Adrenal gland (tissue), 19 donors: ENCODE data around the gene LSM7. TPM values are rescaled to one million over a fixed set of nuclear protein-coding genes. Genes with fewer than 3 reads are reported as not detected.

ENCODE experiments used
- DNase-seq, 7 donors: peaks; one replicate each; pipeline ENCODE4 v3.0.0-alpha.2; 2019 to 2020
- H3K27ac ChIP-seq, 5 donors: fragments of 200-600 bp; sonication (generic) in 4 of 5; 1 replicate in 3 of 5; 2 replicates in 2 of 5; pipeline versions ENCODE4 v1.5.1 to v1.8.0; 2016 to 2020; ENCODE audit warnings: mild to moderate bottlenecking in 1 of 5
- H3K27me3 ChIP-seq: fragments of 200-600 bp; 2 replicates; pipeline ENCODE4 v1.8.0; 2021
- H3K36me3 ChIP-seq, 2 donors: fragments of 200-600 bp; replicated peaks in 1 of 2; 1 replicate in 1 of 2; 2 replicates in 1 of 2; pipeline versions ENCODE4 v1.5.1 to v1.8.0; 2018 to 2022
- H3K4me1 ChIP-seq, 2 donors: fragments of 200-600 bp; replicated peaks in 1 of 2; 1 replicate in 1 of 2; 2 replicates in 1 of 2; pipeline versions ENCODE4 v1.5.1 to v1.8.0; 2018 to 2021
- H3K4me3 ChIP-seq, 4 donors: fragments of 200-600 bp; sonication (generic) in 3 of 4; one replicate each; pipeline ENCODE4 v1.5.1; 2016 to 2018
- H3K9me3 ChIP-seq, 3 donors: fragments of 200-600 bp; sonication (generic) in 1 of 3; replicated peaks in 1 of 3; 1 replicate in 2 of 3; 2 replicates in 1 of 3; pipeline versions ENCODE4 v1.5.1 to v1.8.0; 2016 to 2021
- POLR2A ChIP-seq, 2 donors: fragments of 450-650 bp; IDR thresholded peaks; one replicate each; pipeline ENCODE4 v1.6.1; 2017; ENCODE audit warnings: antibody characterized with exemption in 2 of 2, mild to moderate bottlenecking in 2 of 2, moderate library complexity in 1 of 2
- WGBS, 4 donors: extraction: QIAGEN DNeasy Blood & Tissue Kit in 2 of 4; methylation state at CpG; one replicate each; pipeline versions ENCODE4 v1.1.5 to v1.1.7; 2013 to 2017; 5-methylcytosine and 5-hydroxymethylcytosine counted together
- intact Hi-C, 2 donors: fragments of 100-400 bp; cut with DNase I; formaldehyde crosslinking; loops; one replicate each; pipeline versions ENCODE4 v1.14.1 to v1.15.0; 2022 to 2023
- long read RNA-seq, 10 donors: library from polyadenylated mRNA in 3 of 10; unstranded in 2 of 10; stranded (forward) in 1 of 10; transcript quantifications; one replicate each; pipeline ENCODE4 v2.0.0 and lab custom pipeline, GENCODE V29; 2021 to 2026
- polyA plus RNA-seq, 3 donors: library from polyadenylated mRNA; stranded (reverse); fragments of 200-250 nt in 2 of 3; fragments of 350-450 nt in 1 of 3; fragmentation: Illumina TruSeq in 1 of 3; extraction: RNeasy Lipid Tissue Mini Kit (QIAGEN cat#74804) in 1 of 3; gene quantifications; one replicate each; pipeline ENCODE4 v1.2.3, GENCODE V29; 2013 to 2014
- total RNA-seq, 9 donors: library from RNA; depleted of rRNA in 4 of 9; stranded (reverse); fragments of >200 nt in 4 of 9; fragments of 120-200 nt in 1 of 9; fragmentation: NEBNext Ultra II Directional in 1 of 9; extraction: Animal tissue kit (Norgen Biotek cat#: 25700) in 1 of 9; gene quantifications; one replicate each; pipeline versions ENCODE4 v1.1.0 to v1.2.4, GENCODE V29; 2013 to 2023
- TF ChIP-seq, protein P1 (sequence below), 6 experiments: fragments of 450-650 bp in 4 of 6; fragments of 200-600 bp in 2 of 6; sonication (generic) in 1 of 6; IDR thresholded peaks; 1 replicate in 5 of 6; 2 replicates in 1 of 6; pipeline versions ENCODE4 v1.5.1 to v1.8.0; 2016 to 2021; ENCODE audit warnings: antibody characterized with exemption in 6 of 6, mild to moderate bottlenecking in 2 of 6, moderate library complexity in 1 of 6
- donor health status: healthy with polysubstance abuse.
- donor health status: Bipolar disorder and iron deficiency.
- donor health status: DM: yes; HTN: yes; CAD: no.
- donor health status: DM: no; HTN: no; CAD: no.
- donor health status: DM: no; HTN: no; CAD: no.
- donor health status: DM: yes; HTN: yes; CAD: no.

Gene LSM7
- total RNA-seq = 100 to 1,000 TPM in 3 of 9 donors, 10 to 100 TPM in 6; 50.5 to 122 (median 74.6) TPM
- polyA plus RNA-seq = 100 to 1,000 TPM in 2 of 3 donors, 10 to 100 TPM in 1; 24.1 to 355 (median 341) TPM
- long read RNA-seq, donor 1, transcript LSM7-204 (3 exons, 575 nt) = minor isoform, 16 of 75 reads
- long read RNA-seq, donor 1, transcript LSM7-201 (4 exons, 529 nt) = major isoform, 33 of 75 reads
- long read RNA-seq, donor 1, transcript LSM7-203 (4 exons, 512 nt) = minor isoform, 11 of 75 reads
- long read RNA-seq, donor 1, partial matches to known transcripts = 11 of 75 reads
- long read RNA-seq, donor 1, other reads (novel, unspliced or antisense) = 0 of 75 reads
- long read RNA-seq, donor 2, transcript LSM7-201 (4 exons, 529 nt) = major isoform, 15 of 29 reads
- long read RNA-seq, donor 2, partial matches to known transcripts = 6 of 29 reads
- long read RNA-seq, donor 2, other reads (novel, unspliced or antisense) = 0 of 29 reads
- long read RNA-seq, donor 3, transcript LSM7-201 (4 exons, 529 nt) = major isoform, 13 of 25 reads
- long read RNA-seq, donor 3, transcript LSM7-204 (3 exons, 575 nt) = minor isoform, 6 of 25 reads
- long read RNA-seq, donor 3, partial matches to known transcripts = 0 of 25 reads
- long read RNA-seq, donor 3, other reads (novel, unspliced or antisense) = 0 of 25 reads
- long read RNA-seq, donor 4, transcript LSM7-201 (4 exons, 529 nt) = major isoform, 28 of 47 reads
- long read RNA-seq, donor 4, transcript LSM7-204 (3 exons, 575 nt) = minor isoform, 10 of 47 reads
- long read RNA-seq, donor 4, transcript LSM7-203 (4 exons, 512 nt) = minor isoform, 8 of 47 reads
- long read RNA-seq, donor 4, partial matches to known transcripts = 1 of 47 reads
- long read RNA-seq, donor 4, other reads (novel, unspliced or antisense) = 0 of 47 reads
- long read RNA-seq, donor 5, transcript LSM7-201 (4 exons, 529 nt) = major isoform, 25 of 39 reads
- long read RNA-seq, donor 5, partial matches to known transcripts = 6 of 39 reads
- long read RNA-seq, donor 5, other reads (novel, unspliced or antisense) = 0 of 39 reads
- long read RNA-seq, donor 6, transcript LSM7-201 (4 exons, 529 nt) = major isoform, 24 of 47 reads
- long read RNA-seq, donor 6, transcript LSM7-204 (3 exons, 575 nt) = minor isoform, 10 of 47 reads
- long read RNA-seq, donor 6, transcript LSM7-203 (4 exons, 512 nt) = minor isoform, 8 of 47 reads
- long read RNA-seq, donor 6, partial matches to known transcripts = 5 of 47 reads
- long read RNA-seq, donor 6, other reads (novel, unspliced or antisense) = 0 of 47 reads
- long read RNA-seq, donor 7, transcript LSM7-201 (4 exons, 529 nt) = major isoform, 12 of 23 reads
- long read RNA-seq, donor 7, transcript LSM7-206 (2 exons, 710 nt) = minor isoform, 5 of 23 reads
- long read RNA-seq, donor 7, partial matches to known transcripts = 0 of 23 reads
- long read RNA-seq, donor 7, other reads (novel, unspliced or antisense) = 0 of 23 reads
- long read RNA-seq, donor 8, transcript LSM7-204 (3 exons, 575 nt) = minor isoform, 7 of 57 reads
- long read RNA-seq, donor 8, transcript LSM7-201 (4 exons, 529 nt) = major isoform, 37 of 57 reads
- long read RNA-seq, donor 8, transcript LSM7-203 (4 exons, 512 nt) = minor isoform, 8 of 57 reads
- long read RNA-seq, donor 8, partial matches to known transcripts = 0 of 57 reads
- long read RNA-seq, donor 8, other reads (novel, unspliced or antisense) = 0 of 57 reads
- long read RNA-seq, donor 9, transcript LSM7-201 (4 exons, 529 nt) = major isoform, 20 of 33 reads
- long read RNA-seq, donor 9, transcript LSM7-203 (4 exons, 512 nt) = minor isoform, 8 of 33 reads
- long read RNA-seq, donor 9, partial matches to known transcripts = 0 of 33 reads
- long read RNA-seq, donor 9, other reads (novel, unspliced or antisense) = 0 of 33 reads
- long read RNA-seq, donor 10, transcript LSM7-201 (4 exons, 529 nt) = major isoform, 20 of 24 reads
- long read RNA-seq, donor 10, partial matches to known transcripts = 0 of 24 reads
- long read RNA-seq, donor 10, other reads (novel, unspliced or antisense) = 0 of 24 reads

DNA sequence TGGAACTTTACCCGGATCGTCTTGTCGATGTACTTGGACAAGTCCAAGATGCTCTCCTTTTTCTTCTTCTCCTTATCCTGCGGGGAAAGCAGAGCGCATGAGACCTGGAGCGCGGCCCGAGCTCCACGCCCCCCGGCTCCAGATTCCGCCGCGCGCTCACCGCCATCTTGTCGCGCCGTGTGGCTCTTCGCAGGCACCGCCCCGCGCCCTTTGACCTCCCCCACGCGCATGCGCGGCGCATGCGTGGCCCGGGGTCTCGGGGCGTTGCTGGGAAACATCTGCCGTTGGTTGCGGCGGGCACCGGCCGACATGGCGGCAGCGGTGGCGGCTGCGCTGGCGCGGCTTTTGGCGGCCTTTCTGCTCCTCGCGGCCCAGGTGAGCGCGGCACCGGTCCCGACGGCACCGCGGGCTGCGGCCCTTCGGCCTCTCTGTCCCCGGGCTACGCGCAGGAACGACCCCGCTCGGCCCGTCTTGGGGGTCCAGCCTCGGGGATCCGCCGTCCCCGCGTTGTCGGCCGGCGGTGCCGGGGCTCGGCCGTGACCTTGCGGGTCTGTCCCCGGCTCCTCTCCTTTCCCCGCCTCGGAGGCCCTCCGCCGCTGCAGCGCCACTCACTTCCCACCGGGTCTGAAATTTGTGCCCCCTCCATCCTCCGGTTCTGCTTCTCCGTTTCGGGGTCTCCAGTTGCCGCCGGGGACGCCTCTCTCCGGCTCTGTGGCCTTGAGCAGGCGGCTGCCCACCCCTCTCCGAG, at the start of gene LSM7, which contains the start of gene SPPL2B:
Gene LSM7, minus strand, starts transcription at position 186 of the 748 bp plus-strand sequence. Its CDS starts 20 bp downstream, at position 166.
Gene SPPL2B, plus strand, starts transcription at position 284 of the 748 bp plus-strand sequence. Its CDS starts 26 bp downstream, at position 310.
- intact Hi-C loops = no loop called here
- peak within 1 kb of the TSS in 4 of 5 donors; percentile 10 to 61 (median 32) for H3K27ac ChIP-seq

DNA sequence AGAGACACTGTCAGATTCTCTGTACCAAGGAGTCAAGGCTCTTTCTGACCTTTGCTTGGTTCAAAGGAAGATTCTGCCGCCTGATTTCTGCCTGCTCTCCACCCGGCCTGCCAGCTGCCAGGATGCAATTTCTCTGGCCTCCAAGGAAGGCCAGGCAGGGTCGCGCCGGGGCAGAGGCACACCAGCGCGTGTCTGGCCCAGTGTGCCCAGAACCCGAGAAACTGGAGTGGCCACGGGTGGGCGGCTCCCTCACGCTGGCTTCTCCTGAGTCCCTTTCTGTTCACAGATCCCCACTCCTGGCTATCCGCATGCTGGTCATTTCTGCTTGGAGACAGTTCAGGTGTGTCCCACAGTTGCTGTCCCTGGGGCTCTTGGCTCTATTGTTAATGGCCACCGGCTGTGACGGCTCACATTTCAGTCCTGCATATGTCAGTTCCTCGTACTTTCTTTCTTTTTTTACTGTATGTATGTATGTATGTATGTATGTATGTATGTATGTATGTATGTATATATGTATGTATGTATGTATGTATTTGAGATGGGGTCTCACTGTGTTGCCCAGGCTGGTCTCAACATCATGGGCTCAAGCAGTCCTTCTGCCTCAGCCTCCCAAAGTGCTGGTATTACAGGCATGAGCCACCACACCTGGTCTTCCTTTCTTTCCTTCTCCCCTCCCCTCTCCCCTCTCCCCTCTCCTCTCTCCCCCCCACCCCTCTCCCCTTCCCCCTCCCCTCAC, 48.6 kb upstream of the LSM7 start:
- intact Hi-C loops = no loop called here
- TF ChIP-seq, protein P1, sequence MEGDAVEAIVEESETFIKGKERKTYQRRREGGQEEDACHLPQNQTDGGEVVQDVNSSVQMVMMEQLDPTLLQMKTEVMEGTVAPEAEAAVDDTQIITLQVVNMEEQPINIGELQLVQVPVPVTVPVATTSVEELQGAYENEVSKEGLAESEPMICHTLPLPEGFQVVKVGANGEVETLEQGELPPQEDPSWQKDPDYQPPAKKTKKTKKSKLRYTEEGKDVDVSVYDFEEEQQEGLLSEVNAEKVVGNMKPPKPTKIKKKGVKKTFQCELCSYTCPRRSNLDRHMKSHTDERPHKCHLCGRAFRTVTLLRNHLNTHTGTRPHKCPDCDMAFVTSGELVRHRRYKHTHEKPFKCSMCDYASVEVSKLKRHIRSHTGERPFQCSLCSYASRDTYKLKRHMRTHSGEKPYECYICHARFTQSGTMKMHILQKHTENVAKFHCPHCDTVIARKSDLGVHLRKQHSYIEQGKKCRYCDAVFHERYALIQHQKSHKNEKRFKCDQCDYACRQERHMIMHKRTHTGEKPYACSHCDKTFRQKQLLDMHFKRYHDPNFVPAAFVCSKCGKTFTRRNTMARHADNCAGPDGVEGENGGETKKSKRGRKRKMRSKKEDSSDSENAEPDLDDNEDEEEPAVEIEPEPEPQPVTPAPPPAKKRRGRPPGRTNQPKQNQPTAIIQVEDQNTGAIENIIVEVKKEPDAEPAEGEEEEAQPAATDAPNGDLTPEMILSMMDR (IDR thresholded peaks at IDR 0.05) = no peak
- TF ChIP-seq POLR2A (IDR thresholded peaks at IDR 0.05) = no peak
- 48 to 69% (median 51%) methylated on average over 13 to 15 of the region's 15 CpGs for WGBS, 4 donors

More for the DNA sequence above, at the start of gene LSM7, which contains the start of gene SPPL2B:
- Histone ChIP-seq H3K4me1 (peaks cover 17 to 27% of the 10 kb centered on the region in 2 donors), H3K9me3 (no peaks in the 10 kb centered on the region), H3K4me3 (peak within 1 kb of the TSS; percentile 55 to 95 (median 80)), H3K27me3 (no peaks in the 10 kb centered on the region), H3K36me3 (peaks cover 0 to 17% of the 10 kb centered on the region in 2 donors)
- 0 to 1% (median 0%) methylated on average over 34 to 89 of the region's 89 CpGs for WGBS, 4 donors
- TF ChIP-seq, protein P1 (IDR thresholded peaks at IDR 0.05) = no peak
- TF ChIP-seq POLR2A (IDR thresholded peaks at IDR 0.05) = peak; percentile 14 to 30
- DNase-seq = peak; percentile 86 to 94 (median 90)

More for the DNA sequence above, 48.6 kb upstream of the LSM7 start:
- no peaks in the 10 kb centered on the region for H3K36me3 ChIP-seq
- no peak overlapping the region for H3K27ac ChIP-seq
- H3K4me1 ChIP-seq = peaks cover 0 to 4% of the 10 kb centered on the region in 2 donors
- H3K4me3 ChIP-seq = no peak overlapping the region
- no peaks in the 10 kb centered on the region for H3K27me3 ChIP-seq
- DNase-seq = peak in 1 of 7 donors; percentile 21
- H3K9me3 ChIP-seq = no peaks in the 10 kb centered on the region
